COR-L47 (cell line): ENCODE results near the gene RASGRF2.
A peak's percentile ranks its signal among the peaks of the same experiment; 100 is the strongest.
"Not testable (repeated sequence)": the region's sequence is repeated elsewhere in the genome, so short reads cannot be mapped to it uniquely, and the experiment has no call there.

Experiments used
- DNase-seq: peaks from one replicate; lab custom pipeline; 2025; lab: John Stamatoyannopoulos, UW

Gene RASGRF2

DNA sequence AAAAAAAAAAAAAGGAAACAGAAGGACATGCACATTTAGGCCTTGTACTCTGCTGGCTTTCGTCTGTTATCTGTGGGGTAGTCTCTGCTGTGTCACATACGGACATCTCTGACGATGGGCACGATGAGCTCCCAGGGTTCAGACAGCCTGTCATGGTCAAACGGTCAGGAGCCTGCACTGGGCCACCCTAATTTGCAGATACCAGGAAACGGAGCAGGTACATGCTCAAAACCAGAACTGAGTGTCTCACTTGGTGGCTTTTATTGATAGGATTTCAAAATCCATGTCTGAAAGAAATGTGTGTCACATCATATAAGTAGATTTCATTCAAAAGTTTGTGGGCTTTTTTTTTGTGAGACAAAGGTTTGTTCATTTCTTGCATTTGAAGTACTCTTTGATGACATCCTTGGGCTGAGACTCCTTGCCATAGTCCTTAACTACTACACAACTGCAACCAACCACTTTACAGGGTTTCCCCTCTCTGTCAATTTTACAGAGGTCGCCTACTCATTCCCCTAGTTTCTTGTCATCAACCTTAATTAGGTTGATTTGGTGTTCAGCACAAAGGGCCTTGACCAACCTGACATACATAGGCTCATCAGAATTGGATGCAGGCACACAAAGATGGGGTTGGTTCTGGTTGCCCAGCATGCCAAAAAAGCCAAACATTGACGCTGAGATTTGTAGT lies 281.9 kb downstream of the RASGRF2 start:
- DNase-seq, result no peak

DNA sequence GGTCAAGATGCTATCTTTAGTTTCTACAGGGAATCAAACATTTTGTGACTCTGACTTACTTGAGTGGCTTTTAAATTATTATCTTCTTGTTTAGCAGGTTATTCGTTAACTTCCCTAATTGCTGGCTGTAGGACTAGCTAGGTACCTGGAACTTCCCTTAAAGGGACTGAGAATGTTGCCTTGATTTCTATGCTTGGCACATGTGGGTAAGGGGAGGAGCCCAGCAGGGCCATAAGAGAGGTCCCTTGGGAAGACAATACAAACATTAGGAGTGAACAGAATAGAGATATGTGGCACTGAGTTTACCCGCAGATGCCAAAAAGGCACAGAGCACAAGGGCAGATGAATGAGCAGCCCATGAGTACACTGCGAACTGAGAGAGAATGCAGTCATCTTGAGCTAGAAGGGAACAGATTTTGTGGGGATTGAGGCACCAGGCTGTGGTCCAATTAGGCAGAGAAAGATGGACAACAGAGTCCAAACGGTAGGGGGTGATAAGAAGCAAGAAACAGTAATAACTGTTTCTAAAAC lies 282.8 kb downstream of the RASGRF2 start:
- DNase-seq, result no peak

DNA sequence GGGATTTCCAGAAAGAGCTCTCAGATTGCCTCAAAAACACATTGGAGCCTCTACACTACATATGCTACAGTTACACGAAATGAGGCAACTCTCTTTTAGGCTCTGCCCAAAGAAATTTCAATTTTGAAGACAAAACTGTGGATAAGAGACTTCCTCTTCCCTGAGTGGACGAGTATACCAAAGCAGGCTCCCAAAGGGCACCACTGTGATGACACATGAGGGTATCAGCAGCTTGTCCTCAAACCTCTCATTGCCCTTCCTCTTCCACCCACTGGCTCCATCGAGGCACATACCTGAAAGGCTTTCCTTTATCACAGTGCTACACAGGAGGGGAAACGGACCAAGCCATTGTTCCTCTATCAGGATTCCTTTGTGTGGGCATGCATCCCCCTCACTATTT lies 284.3 kb downstream of the RASGRF2 start:
- DNase-seq, result no peak

DNA sequence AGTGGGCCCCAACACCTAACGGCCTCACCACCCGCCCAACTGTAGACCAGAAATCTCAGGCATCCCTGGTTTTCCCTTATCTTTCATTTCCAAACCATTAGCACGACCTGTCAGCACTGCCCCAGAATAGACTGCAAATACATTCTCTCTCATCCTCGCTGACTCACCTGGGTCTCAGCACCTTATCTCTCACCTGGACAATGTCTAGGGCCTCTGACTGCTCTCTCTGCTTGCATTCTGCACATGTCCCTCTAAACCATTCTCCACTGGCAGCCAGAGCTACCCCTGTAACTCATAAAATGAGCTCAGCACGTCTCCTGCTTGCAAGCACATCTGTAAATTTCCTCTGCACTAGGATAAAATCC lies 285.7 kb downstream of the RASGRF2 start:
- no peak for DNase-seq

DNA sequence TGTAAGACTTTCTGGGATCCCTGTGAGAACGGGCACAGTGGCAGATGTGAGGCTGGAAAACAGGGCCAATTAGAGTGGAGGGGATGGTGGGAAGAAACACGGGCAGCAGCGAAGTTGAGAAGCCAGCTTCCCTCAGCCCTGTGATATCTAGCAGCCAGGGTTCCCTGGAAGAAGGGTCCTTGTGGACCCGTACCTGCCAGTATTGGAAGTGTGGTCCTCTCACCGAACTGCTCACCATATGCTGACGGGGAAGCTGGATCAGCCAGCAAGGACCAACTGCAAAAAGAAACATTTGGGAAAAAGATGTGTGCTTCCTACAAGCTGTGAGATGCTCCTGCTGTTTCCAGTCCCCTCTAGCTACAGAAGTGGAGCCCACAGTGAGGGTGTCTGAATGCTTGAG lies 286.5 kb downstream of the RASGRF2 start:
- DNase-seq, result no peak

DNA sequence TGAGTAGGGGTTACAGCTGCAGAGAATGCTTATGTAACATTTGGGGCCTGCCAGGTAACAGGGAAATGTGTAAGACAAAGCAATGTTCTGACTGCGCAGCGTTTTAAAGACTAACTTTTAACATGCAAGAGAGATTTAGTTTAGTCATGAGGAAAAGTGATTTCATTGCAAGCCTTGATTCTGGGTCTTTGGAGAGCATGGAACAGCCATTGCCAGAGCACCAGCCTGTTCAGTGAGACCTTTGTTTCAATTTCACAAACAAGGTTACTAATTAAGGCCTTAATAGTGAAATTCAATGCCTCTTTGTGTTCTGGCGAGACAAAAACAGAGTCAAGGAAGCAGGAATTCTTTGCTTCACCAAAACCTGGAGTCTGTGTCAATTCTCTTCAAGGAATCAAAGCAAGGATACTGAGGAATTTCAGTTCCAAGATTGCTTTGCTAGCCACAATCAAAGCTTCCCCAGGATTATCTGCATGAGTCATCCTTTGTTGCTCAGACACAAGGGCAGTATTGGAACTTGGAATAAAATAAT lies 287.3 kb downstream of the RASGRF2 start:
- DNase-seq, result no peak

DNA sequence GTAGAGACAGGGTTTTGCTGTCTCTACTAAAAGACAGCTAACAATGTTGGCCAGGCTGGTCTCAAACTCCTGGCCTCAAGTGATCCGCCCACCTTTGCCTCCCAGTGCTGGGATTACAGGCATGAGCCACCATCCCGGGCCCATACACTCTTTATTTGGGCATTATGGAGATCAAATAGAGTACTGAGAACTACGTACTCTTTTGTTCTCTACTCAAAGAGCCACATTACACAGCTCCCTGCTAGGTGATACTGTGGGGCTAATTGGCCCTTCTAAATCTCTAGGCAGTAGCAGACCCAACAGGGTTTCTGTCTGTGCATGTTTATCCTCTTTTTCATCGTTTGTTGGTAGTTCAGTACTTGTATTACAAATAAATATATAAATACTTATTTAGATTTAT lies 289.1 kb downstream of the RASGRF2 start:
- no peak for DNase-seq

DNA sequence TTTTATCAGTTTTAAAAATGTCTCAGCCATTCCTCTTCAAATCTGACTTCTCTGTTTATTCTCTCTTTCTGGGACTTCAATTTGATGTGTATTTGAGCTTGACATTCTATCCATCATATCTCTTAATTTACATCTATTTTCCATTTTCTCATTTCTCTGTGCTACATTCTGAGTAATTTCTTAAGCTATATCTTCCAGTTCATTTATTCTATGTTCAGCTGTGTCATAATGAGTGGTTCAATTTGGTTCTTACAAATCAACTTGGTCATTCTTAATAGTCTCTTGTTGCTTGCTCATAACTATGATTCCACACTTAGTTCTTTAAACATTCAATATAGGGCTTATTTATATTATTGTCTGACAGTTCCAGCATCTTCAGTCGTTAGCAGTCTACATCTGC lies 289.8 kb downstream of the RASGRF2 start:
- no peak for DNase-seq

DNA sequence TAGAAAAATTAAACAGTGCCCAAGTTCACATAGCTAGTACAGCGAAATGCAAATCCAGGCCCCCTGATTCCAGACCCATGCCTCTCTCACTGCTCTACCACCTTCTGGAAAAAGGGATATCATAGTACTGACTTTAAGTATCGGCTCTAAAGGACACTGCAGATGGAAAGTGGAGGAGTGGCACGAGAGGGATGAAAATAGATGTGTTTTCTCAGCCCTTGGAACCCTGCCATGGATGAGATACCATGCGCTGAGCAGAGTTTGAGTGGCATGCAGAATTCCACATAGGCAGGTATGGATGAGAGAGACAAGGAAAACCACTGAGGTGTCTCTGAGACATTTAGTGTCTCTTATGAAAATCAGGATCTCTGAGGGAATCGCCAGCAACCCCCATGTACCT lies 291.8 kb downstream of the RASGRF2 start:
- DNase-seq, result no peak

DNA sequence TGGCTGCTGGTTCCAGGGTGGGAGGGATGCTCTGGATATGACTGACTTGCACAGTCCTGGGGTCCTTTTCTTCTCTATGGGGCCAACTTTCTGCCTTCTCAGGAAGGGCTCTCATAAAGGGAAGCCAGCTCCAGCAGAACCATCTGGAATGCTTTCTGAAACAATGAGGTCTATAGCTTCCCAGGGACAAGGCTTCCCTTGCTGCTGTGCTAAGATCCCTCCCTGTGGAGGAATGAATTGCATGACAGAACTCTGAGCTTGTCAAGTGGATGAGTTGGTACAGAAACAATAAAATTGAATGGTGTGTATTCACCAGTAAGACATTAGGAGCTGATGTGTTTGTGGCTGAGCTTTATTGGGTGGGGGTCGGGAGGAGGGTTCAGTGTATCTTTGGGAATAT lies 292.7 kb downstream of the RASGRF2 start:
- DNase-seq, result no peak

DNA sequence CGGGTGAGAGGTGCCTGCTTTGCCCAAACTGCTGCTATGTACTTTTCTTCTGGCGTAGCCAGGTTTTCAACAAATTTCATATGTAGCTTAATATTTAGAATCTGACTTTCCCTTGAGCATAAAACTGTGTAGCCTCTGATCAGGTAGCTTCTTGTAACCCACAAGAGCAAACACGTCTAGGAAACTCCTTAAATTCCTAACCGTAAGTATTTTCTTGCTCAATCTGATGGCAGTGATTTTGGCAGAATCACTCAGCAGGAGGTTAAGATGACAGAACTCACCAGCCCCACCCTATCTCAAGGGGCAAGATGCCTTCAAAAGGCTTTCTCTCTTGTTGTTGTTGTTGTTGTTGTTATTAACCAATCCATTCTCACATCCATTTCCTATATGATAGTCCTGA lies 293.7 kb downstream of the RASGRF2 start:
- no peak for DNase-seq

DNA sequence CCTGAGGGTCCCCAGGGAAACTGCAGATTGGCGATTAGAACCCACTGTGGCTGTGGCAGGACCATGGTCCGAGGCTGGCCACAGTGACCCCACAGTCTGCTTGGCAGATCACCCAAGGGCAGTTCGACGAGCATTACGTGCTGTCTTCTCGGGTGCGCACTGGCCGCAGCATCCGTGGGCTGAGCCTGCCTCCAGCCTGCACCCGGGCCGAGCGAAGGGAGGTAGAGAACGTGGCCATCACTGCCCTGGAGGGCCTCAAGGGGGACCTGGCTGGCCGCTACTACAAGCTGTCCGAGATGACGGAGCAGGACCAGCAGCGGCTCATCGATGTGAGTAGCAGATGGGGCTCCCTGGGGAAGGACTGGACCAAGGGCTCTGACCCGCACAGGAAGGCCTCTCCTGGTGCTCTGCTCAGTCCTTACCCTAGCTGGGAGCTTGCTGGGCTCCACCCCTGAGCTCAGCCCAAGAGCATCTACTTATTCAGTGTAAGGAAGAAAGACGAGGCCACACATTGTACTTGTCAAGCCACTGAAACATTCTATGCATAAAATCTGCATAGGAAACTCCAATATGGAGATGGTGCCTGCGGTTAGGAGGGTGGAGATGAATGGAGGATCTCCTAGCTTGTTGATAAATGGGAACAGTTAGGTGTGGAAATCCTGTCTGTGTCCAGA lies 294.9 kb downstream of the RASGRF2 start:
- no peak for DNase-seq

DNA sequence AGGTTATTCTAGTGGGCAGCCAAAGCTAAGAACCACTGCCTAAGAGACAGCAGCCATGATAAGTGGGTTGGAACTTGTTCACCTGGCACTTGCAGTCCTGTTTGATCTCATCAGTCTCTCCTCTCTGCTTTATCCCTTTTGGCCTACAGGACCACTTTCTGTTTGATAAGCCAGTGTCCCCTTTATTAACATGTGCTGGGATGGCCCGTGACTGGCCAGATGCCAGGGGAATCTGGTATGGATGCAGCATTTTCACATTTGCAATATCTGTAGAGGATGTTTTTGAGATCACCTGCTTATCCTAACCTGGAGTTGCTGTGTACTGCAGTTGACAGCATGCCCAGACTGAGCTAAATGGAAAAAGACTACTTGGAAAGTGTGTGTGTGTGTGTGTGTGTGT lies 296.6 kb downstream of the RASGRF2 start:
- DNase-seq, result no peak

DNA sequence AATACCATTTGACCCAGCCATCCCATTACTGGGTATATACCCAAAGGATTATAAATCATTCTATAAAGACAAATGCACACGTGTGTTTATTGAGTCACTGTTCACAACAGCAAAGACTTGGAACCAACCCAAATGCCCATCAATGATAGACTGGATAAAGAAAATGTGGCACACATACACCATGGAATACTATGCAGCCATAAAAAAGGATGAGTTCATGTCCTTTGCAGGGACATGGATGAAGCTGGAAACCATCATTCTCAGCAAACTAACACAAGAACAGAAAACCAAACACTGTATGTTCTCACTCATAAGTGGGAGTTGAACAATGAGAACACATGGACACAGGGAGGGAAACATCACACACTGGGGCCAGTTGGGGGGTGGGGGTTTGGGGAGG lies 302.6 kb downstream of the RASGRF2 start:
- DNase-seq, result not testable (repeated sequence)

DNA sequence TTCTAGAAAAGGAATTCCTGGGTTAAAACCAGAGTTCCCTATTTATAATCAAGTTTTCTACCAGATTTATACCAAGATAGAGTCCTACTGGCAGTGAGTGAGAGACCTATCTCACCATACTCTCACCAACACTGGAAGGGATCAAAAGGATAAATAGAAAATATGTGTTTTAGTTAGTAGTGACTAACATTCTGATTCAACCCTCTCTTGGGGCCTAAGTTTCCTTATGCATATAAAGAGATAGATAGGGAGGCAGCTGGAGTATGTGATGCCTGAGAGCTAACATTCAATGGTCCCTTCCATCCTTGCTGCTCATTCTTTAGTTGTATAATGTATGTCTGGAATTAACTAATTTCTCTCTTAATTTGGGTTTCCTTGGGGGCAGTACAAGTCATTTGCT lies 304.9 kb downstream of the RASGRF2 start:
- no peak for DNase-seq

DNA sequence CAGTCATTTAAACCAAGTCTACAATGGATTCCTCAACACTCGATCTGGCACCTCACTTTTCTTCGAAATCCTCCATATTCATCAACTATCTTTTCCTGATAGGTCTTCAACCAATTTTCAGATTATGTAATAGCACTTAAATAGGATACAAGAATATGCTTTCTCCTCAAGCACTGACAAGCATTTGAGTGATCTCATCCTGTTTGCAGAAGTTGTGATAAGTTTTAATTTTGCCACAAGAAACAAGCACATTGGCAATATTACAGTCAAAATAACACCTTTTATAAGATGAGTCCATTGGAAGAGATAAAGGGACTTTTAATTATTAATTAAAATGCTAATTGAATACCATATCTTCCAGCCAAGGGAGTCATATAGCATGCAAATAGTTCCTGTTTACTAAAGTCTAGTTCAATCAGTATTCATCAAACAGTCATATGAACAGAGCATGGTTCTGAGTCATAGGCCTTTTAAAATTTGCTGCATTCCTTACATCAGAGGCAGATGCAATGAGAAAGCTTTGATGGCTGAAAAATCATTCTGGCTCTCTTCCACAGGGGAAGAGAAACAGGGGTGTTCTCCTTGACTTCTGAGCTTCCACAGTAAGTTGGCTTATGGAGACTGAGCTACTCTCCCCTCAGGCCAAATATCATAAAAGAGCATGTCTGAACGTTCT lies 308.5 kb downstream of the RASGRF2 start:
- DNase-seq, result no peak

DNA sequence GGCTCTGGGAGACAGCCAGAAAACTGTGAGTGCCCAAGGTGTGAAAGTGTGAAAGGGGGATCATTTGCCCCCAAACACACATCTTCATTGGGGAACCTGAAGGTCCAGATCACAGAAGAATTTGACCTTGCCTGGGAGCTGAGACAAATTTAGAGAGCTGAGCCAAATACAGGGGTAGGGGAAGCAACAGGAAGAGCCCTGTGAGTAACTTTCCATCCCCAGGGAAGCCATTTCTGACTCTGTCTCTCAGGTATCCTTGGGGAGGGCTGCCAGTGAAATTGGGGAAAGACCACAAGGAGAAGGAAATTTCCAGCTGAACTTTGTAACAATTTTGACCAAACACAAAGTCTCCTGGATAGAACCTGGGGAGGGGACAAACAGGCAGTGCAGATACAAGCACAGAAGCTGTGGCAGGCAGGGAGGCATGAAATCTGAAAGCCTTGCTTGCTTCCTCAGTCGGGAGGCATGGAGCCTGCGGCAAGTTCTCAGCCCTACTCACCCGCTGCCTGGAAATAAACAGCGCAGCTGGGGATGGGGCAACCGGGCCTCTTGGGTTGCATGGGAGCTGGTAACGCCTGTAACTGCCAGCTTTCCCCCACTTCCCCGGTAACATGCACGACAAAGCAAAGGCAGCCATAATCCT lies 309.7 kb downstream of the RASGRF2 start:
- no peak for DNase-seq

DNA sequence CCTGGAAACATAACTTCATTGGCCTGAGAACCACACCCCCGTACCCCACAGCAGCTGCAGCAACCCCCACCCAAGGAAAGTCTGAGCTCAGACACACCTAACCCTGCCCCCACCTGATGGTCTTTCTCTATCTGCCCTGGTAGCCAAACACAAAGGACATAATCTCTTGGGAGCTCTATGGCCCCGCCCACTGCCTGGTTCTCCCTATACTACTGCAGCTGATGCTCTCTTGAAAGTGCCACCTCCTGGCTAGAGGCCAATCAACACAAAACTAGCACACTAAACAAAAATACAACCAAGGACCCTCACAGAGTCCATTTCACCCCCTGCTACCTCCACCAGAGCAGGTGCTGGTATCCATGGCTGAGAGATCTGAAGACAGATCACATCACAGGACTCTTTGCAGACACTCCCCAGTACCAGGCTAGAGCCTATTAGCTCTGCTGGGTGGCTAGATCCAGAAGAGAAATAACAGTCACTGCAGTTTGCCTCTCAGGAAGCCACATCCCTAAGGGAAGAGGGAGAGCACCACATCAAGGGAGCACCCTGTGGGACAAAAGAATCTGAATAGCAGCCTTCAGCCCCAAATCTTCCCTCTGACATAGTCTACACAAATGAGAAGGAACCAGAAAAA lies 310.3 kb downstream of the RASGRF2 start:
- DNase-seq, result peak; percentile 67
